Tibial nerve (tissue), 4 donors: ENCODE results near the gene KIAA0232.

ENCODE experiments used
- CTCF ChIP-seq, 5 experiments: fragments of 200-600 bp in 3 of 5; fragments of 450-650 bp in 2 of 5; sonication (generic) in 3 of 5; IDR thresholded peaks; one replicate each; pipeline ENCODE4 v1.5.1; 2016 to 2019; ENCODE audit warnings: antibody characterized with exemption in 5 of 5, mild to moderate bottlenecking in 3 of 5, moderate library complexity in 2 of 5
- EP300 ChIP-seq, 2 donors: sonication (generic); formaldehyde crosslinking; IDR thresholded peaks; one replicate each; pipeline ENCODE4 v1.6.1; 2017; ENCODE audit warnings: antibody characterized with exemption in 2 of 2, mild to moderate bottlenecking in 1 of 2
- POLR2A ChIP-seq, 2 donors: fragments of 450-650 bp; IDR thresholded peaks; one replicate each; pipeline ENCODE4 v1.6.1; 2017; ENCODE audit warnings: antibody characterized with exemption in 2 of 2, mild to moderate bottlenecking in 2 of 2, moderate library complexity in 2 of 2

- TF ChIP-seq CTCF (IDR thresholded peaks at IDR 0.05) (no peak), POLR2A (IDR thresholded peaks at IDR 0.05) (no peak), EP300 (IDR thresholded peaks at IDR 0.05) (no peak)
Measured at GRCh38 chr4:6812766-6813165, 30.2 kb downstream of the KIAA0232 start.
